Coronary artery (tissue), 2 donors: ENCODE measurements around the gene RGS3.

Experiments
- DNase-seq: peaks from one replicate; pipeline ENCODE4 v3.0.0-alpha.2; 2017; ENCODE audit warnings: low spot score
- H3K27ac ChIP-seq, 2 donors: fragments of 200-600 bp; sonication (generic); one replicate each; pipeline ENCODE4 v1.5.1; 2016 to 2019
- H3K4me3 ChIP-seq: fragments of 200-600 bp; sonication (generic); 2 replicates; pipeline ENCODE4 v1.5.1; 2016; ENCODE audit warnings: mild to moderate bottlenecking, moderate library complexity
- TF ChIP-seq, protein P1 (sequence below): fragments of 200-600 bp; sonication (generic); IDR thresholded peaks from one replicate; pipeline ENCODE4 v1.5.1; 2019; ENCODE audit warnings: antibody characterized with exemption

RGS3 gene

DNA sequence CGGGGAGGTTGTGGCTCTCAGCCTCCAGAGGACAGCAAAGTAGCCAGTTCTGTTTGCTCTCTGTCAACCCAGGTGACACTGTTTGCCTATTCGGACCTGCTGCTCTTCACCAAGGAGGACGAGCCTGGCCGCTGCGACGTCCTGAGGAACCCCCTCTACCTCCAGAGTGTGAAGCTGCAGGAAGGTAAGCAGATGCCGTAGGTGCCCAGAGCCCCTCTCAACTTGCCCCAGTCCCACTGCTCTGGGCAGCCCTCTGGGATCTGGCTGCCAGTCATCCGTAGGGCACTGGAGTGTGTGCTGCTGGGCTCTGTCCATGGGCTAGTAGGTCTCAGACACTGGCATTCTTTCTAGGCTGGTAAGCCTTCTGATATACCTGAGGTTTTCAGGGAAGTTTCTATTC lies 59.3 kb downstream of the RGS3 start:
- H3K4me3 ChIP-seq: peak overlapping the region; percentile 46
- TF ChIP-seq, protein P1, sequence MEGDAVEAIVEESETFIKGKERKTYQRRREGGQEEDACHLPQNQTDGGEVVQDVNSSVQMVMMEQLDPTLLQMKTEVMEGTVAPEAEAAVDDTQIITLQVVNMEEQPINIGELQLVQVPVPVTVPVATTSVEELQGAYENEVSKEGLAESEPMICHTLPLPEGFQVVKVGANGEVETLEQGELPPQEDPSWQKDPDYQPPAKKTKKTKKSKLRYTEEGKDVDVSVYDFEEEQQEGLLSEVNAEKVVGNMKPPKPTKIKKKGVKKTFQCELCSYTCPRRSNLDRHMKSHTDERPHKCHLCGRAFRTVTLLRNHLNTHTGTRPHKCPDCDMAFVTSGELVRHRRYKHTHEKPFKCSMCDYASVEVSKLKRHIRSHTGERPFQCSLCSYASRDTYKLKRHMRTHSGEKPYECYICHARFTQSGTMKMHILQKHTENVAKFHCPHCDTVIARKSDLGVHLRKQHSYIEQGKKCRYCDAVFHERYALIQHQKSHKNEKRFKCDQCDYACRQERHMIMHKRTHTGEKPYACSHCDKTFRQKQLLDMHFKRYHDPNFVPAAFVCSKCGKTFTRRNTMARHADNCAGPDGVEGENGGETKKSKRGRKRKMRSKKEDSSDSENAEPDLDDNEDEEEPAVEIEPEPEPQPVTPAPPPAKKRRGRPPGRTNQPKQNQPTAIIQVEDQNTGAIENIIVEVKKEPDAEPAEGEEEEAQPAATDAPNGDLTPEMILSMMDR: no peak
- H3K27ac ChIP-seq: peak overlapping the region; percentile 64 to 84
- no peak for DNase-seq

DNA sequence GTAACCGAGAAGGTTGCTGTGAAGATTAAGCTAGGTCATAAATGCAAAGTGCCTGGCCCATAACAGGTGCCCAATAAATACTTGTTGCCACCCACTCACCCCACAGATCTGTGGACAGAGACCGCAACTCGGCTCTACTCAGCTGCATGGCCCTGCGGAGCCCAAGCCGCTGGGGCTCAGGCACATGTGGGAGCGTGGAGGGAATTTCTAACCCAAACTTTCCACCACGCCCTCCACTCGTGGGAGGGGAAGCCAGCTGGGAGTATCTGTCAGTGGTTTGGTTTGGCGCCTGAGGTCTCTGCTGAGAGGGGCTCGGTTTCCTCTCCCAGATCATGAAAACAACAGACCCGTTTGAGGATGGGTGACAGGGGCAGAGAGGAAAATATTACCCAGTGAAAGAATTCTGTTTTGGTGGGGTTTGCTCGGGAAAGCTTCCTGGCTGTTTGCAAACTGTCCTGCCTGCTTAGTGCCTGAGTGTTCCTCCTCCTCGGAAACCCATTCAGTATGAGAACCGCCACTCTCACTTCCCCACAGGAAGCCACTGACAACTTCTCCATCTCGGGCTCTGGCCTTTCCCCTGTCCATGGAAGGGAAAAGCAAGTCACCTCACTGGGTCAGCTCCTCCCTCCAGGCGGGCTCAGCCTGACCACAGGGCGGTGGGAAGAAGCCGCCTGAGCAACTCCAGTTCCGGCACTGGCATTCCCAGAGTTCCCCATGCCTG lies 60.1 kb downstream of the RGS3 start:
- TF ChIP-seq, protein P1: no peak
- no peak for DNase-seq
- Histone ChIP-seq H3K27ac (peak overlapping the region; percentile 64 to 84), H3K4me3 (peak overlapping the region; percentile 46)

DNA sequence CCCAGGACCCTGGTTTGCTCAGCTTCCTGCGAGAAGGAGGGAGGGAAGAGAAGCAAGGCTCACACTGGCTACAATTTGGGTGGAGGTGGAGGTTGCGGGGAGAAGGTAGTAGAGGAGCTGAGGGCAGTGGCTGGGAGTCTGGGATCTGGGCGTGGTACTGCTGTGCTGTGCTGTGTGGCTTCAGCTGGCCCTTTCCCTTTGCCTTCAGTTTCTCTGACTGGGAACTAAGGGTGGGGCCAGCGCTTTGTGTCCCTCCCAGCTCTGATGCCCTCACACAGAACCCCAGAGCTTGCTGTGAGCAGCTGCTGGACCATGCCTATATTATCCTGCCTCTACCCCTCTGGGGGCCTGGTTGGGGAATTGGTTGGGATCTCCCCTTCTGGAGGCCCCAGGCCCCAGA lies 60.9 kb downstream of the RGS3 start:
- H3K4me3 ChIP-seq: no peak overlapping the region

DNA sequence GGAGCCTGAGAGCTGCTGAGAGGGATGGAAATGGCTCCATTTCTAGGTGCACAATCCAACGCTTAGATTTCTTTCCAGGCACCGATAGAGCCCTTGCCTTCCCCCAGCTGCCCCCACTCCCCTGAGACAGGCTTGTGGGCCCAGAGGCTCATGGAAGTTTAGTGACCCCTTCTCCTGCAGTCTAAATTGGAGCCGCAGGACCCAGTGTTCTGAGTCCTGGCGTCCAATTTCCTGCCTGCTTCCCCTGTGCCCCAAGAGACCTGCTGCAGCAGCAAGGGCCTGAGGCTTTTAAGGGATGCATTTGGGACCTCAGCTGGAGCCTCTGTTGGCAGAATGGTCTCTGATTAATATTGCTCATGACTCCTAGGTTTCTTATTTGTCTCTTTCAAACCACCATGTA lies 61.7 kb downstream of the RGS3 start:
- Histone ChIP-seq H3K4me3 (no peak overlapping the region), H3K27ac (peak overlapping the region; percentile 64 to 84)
- DNase-seq: no peak
- TF ChIP-seq, protein P1: no peak

More for the DNA sequence above, 60.9 kb downstream of the RGS3 start:
- TF ChIP-seq, protein P1: no peak
- no peak for DNase-seq
- peak overlapping the region; percentile 64 to 84 for H3K27ac ChIP-seq

DNA sequence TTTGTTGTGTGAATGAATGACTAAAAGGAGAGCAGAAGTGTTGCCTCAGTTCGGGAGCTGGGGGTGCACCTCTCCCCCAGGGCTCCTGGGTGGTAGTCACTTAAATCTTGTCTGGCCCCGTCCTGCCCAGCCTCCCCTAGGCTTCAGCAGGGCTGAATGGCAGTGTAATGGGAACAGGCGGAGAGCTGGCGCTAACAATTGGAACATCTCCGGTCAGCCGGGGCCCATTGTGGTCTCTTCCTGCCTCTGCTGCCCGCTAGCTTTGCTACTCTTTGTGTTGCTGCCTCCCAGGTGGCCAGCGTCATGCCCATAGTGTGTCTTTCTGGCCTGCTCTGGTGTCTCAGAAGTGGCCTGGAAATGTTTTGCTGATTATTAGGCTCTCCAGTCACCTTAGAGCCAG lies 62.3 kb downstream of the RGS3 start:
- DNase-seq: no peak
- H3K4me3 ChIP-seq: no peak overlapping the region
- TF ChIP-seq, protein P1: no peak
- peak overlapping the region in 1 of 2 donors; percentile 43 for H3K27ac ChIP-seq

DNA sequence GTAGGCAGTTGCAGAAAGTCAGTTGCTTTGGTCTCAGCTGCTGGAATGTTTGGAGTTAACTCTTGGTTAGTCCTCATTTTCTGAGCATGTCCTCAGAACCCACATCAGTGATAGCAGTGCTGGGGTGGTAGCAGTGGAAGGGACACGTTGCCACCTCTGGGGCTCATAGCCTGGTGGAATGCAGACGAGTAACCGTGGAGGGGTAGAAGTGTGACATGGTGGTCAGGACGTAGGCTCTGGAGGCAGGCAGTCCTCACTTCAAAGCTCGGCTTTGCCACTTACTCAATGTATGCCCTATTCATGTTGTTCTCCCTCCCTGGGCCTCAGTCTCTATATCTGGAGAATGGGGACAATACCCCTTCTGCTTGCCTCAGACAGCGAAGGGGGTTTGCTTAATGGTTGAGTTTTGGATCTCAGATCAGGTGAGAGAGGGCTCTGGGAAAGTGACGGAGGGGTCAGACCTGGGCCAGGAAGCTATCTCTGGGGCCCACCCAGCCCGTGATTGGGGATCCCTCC lies 62.8 kb downstream of the RGS3 start:
- TF ChIP-seq, protein P1: no peak
- Histone ChIP-seq H3K27ac (peak overlapping the region; percentile 38 to 43), H3K4me3 (no peak overlapping the region)
- DNase-seq: no peak

DNA sequence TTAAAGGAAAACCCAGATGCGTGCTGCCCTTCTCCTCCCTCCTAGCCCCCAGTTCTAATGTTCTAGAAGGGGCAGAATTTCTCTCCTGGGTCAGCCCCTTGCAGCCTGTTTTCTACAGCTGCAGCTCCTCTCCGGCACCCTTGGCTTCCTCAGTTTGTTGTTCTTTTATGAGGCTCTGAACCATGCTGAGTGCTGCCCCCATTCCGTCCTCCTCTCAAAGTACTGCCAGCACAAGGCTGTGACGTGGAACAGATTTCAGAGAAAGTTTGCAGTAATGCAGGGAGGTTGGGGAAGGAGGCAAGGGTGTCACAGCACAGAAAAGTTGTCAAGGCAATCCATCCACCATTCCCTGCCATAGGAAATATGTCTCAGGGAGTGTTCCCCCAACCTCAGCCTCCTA lies 63.3 kb downstream of the RGS3 start:
- Histone ChIP-seq H3K4me3 (no peak overlapping the region), H3K27ac (peak overlapping the region; percentile 38 to 43)
- no peak for DNase-seq
- TF ChIP-seq, protein P1: no peak
